DMS153 treated with DMSO at 0.1 percent for 48 hours (cell line): ENCODE measurements around the gene GTPBP1.

Experiments used
- DNase-seq: peaks from one replicate; lab custom pipeline; 2025; ENCODE audit not compliant: unreplicated experiment; lab: John Stamatoyannopoulos, UW

GTPBP1 gene

DNA sequence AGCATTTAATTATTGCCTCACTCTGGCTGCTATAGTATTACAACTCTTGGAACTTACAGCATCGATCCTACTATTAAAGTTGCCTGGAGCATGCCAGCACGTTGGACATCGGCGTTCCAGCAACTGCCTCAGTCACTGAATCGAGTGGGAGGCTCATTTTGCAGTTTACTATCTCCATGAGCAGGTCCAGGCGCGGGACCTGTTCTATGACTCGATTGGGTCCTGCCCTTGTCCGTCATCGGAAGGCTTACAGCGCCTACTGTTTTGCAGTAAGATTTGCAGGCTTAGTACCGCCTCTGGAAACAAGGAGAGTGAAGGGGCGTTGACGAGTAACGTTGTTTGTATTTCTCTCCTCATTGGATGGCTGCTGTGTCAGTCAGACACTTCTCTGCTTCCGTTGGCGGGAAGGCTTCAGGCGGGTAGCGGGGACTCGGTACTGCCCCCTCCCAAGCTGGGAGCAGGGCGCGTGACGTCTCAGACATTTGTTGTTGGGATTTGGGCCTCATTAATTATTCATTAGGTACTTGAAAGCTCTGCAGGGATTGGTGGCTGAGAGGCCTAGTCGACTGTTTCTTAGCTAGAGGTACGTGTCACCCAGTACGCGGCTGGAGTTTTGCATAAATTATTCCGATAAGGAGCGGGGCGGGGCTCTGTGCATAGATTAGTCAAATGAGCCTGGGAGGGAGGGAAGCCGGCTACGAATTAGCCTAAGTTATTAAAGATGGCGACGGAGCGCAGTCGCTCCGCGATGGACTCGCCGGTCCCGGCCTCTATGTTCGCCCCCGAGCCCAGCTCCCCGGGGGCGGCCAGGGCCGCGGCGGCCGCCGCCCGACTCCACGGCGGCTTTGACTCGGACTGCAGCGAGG is at the start of gene GTPBP1:
Gene GTPBP1 (plus strand): TSS at position 710 of the 866 bp plus-strand sequence. CDS start 12 bp downstream, at position 722.
- DNase-seq = peak; percentile 99

DNA sequence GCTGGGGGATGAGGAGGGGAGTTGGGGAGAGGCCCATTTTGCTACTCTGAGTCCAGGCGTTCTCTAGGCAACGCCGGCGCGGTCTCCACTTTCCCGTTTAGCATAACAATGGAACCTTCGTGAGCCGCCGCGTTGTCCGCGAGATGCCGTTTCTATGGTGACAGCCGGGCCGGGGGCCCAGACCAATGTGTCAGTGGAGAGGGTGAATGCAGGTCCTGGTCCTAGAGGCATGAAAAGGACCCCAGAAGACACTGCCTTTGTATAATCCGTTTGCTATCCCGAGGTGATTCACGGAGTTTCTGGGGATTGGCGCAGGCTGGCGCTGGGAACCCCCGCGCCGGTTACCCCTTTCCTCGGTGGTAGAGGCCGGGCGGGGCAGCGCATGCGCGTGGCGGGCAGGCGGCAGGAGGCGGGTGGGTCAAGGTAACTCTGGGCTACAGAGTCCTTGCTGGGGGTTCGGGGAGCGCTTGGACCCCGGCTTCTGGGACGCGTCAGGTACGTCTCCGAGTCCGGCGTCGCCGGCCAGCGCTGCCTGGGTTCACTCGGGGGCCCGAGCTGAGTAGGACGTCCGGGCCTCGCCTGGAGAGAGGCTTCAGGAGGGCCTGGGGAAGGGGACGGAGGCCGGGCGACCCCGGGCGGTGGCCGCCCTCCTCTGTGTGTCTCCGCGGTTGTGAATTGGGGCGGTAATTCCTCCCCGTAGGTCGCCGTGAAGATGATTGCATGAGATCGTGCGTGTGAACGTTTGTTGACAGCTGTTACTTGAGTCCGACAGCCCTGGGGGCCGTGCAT is 49.3 kb upstream of the GTPBP1 start, which contains the start of the genes CBY1 and FAM227A:
Gene CBY1 (plus strand): TSS at position 383 of the 789 bp plus-strand sequence. CDS start 11,417 bp downstream, outside the sequence.
Gene FAM227A (minus strand): TSS at position 137 of the 789 bp plus-strand sequence. CDS start 6,224 bp downstream, outside the sequence.
- DNase-seq = peak; percentile 75

DNA sequence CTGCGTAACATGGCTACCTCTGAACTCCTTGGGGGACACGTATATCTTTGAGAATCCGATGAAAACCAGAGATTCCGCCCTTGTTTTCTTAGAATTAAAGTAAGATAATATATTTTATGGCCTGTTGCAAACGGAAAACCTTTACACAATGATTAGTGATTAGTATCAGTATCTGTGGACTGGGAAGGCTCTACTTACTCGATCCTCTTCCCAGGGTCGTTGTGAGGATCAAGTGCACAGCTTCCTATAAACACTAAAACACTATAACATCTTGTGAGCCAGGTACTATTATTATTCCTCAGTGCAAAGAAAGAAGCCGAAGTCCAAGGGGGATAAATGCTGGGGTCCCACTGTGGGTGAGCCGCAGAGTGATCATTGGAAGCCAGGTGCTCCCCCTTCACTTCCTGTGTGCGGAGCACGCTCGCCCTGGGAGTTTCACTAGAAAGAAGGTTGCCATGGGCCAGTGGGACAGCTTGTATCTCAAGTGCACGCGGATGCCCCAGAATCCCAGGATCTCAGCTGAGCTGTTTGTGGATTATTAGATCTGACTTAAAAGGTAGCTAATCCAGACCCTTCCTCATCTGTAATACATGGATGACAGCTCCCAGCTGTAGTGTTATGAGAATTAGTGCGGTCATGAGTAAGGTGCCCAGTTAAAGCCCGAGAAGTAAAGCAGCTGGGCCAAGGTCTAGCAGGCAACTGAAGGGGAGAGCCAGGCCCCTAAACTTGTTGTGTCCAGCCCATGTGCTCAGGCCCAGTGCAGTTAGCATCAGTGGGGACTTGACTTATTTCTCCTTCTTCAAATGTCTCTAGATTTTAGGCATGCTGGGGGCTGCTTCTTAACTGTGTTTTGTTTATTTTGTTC is 48.5 kb upstream of the GTPBP1 start:
- peak; percentile 20 for DNase-seq

DNA sequence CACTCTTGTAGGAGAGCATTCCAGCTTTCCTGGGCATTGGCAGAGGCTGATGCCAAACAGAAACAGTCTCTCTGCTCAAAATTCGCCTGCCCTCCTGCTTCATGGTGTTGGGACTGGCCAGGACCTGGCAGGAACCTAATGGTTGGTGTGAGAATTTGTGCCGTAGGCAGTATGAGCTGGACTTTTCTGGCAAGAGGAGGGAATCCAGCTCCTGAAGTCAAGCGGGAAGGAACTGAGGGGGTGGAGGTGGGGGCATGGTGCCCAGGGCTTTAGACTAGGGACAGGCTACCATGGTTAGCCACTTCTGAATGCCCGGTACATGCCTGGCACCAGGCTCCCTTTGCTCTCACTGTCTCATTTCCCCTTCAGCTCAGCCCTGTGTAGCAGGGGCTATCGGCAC is 30.9 kb upstream of the GTPBP1 start:
- no peak for DNase-seq

DNA sequence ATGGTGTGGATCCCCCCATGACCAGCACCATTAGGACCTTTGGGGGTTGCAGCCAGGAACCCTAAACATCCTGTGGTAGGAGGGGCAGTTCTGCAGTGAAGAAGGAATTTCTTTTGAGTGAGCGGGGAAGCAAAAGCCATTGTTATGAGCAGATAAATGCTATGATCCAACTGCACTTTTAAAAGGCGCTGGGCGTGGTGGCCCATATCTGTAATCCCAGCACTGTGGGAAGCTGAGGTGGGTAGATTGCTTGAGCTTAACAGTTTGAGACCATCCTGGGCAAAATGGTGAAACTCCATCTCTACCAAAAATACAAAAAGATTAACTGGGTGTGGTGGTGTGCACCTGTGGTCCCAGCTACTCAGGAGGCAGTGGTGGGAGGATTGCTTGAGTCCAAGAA is 29.9 kb upstream of the GTPBP1 start:
- DNase-seq = no peak

DNA sequence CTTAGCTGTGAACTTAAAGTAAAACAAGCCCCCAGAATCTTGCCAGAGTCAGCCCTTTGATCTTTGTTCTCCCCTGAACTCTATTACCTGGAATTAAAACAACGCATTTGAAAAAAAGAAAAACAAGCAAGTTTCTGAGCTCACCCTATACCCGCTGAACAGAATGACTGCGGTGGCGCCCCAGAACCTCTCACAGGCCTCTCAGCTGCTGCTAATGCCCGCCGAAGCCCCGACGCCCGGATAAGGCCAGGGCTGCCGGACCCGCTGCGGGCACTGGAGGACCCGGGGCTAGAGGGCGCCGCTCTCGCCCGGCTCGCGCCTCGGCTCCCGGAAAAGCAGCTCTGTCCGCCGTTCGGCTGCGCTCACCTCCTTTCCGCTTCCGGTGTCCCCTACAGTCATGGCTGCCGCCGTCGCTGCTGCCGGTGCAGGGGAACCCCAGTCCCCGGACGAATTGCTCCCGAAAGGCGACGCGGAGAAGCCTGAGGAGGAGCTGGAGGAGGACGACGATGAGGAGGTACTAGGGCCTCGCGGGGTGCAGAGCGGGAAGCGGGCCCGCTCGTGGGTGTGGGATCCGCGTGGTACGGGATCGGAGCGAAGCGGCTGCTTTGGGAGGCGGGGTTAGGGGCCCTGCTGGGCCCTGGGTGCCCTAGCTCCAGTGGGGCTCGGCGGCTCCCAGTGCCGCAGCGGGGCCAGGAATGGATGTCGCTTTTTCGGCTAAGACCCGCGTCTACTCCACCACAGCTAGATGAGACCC is 24.0 kb upstream of the GTPBP1 start, which contains the start of gene TOMM22:
Gene TOMM22 (plus strand): TSS at position 376 of the 754 bp plus-strand sequence. CDS start 22 bp downstream, at position 398.
- peak; percentile 61 for DNase-seq

DNA sequence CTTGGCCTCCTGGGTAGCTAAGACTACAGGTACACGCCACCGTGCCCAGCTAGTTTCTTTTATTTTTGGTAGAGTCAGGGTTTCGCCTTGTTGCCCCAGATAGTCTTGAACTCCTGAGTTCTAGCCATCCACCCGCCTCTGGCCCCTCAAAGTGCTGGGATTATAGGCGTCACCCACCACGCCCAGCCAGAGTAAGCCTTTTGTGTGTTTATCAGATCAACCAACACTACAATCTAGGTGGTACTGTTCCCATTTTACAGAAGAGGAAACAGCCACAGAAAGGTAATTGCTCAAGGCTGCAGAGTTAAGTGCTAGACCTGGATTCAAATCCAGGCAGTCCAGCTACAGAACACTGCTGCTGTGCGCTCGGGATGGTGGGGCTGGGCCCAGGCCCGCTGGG is 20.8 kb upstream of the GTPBP1 start:
- no peak for DNase-seq

DNA sequence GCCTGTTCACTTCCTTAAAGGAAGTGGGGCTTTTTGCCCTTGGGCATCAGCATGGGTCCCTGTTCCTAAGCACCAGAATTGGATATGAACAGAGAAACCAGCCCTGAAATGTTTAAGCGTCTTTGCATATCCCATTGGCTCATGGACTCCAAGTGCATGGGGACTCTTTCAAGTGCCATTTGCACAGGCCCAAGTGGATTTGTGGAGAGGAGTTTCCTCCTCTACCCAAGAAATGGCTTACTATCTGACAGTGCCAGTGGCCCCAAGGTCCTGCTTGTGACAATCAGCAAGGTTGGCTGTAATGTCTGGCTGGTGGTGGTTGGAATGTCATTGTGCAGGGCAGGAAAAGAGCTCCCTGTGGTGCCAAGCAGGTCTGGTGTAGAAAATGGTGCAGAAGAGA is 20.0 kb upstream of the GTPBP1 start:
- DNase-seq = no peak

DNA sequence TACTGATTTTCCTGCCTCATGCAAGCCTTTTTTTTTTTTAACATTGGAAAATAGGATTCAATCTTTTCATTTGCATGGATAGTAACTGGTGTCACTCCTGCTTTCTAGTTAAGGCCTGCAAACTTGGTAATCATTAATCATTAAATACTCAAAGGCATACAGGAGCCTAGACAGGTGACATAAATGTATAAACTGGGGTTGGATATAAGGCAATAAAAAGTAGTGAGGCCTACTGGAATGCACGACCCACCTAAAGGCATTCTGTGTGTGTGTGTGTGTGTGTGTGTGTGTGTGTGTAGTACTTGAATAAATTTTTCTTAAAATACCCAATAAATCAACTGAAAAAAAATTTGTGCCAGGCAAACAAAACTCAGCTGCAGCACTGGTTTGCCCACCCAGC is 16.1 kb upstream of the GTPBP1 start:
- DNase-seq = no peak

DNA sequence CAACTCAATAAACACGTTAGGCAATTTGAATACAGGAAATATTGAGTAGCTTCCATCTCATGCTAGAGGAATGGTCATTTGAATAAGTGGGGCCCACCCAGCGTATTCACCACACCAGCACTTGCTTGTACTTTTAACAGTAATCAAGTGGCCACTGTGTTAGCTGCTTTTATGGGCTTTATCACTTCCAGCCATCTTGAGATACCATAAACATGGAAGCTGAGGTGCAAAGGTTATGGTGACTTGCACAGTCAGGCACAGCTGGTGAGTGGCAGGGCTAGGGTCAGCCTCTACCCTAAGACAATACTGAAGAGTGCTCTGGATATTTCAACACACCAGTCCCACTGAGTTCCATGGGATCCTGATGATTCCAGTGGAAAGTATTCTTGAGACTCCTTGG is 11.7 kb upstream of the GTPBP1 start:
- no peak for DNase-seq

DNA sequence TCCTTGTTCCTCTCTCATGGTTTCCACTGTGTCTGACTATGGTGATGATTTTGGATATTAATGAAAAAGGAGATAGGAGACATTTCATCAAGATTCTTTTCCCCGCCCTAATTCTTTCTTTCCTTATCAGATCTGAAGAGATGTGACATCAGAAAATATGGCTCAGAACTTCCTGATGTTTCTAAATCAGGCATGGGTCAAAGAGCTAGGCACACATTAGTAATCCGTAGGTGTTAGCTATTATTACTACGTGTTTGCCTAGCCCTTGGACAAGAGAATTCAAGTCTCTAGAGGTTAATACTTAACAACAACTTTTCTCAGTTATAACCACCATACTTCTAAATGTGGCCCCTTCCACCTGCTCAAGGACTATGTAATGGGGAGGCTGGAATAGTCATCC is 10.8 kb upstream of the GTPBP1 start:
- DNase-seq = no peak

DNA sequence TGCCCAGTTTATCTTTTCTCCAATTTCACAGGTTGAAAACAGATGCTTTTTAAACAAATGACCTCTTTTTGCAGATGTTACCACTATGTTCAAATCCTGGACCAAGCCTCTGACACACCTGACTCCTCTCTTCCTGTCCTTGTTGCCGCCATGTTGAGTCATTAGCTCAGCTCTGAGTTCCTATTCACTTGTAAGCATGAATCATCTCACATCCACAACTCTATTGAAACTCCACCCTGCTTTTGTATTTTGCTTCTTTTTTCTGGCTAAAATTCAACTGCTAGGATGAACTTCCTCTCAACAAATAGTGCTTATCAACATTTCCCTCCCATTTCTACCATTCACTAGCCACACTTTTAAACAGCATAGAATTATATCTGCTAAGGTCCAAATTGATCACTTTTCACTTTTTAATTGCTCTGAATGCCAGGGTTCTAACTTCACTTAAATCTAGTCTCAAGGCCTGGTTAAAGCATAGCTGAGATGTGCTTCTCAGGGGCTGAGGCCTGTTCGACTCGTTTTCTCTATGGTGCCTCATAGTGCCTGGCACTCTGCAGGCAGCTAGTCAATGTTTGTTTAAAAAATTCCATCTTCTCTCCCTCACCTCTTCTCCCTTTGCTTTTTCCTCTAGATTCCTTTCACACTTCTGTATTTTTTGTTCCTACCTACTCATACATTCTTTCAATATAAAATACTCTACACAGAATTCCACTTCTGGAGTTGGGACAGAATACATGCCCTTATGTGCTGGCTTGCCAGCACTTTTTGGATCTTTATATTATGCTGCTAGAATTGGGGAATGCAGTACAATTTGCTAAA is 8.9 kb upstream of the GTPBP1 start:
- DNase-seq = no peak

DNA sequence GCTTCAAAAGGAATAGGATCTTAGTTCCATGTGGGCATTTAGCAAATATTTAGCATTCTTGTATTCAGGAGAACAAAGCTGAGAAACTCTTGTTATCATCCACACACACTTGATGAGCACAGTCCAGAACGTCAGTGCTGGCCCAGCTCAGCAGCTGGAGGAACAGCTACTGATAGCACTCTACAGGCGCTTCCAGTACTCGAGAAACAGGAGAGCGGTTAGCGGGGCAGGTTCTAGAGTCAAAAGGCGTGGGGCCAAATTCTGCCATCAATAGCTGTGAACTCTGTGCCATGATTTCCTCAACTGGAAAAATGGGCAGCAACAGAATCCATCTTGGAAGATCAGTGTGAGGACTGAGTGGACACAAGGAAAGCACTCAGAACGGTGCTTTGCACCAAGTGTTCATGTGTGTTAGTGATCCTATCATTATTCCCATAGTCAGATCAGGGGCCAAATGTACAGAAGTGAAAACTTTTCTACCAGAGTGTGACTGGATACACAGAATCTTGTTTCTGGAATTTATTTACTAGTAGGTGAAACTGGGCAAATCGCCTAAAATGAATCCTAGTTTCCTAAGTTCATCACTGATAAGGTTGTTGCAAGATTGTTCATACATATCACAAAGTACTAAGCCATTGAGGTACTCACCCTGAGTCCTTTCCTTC is 8.2 kb upstream of the GTPBP1 start:
- no peak for DNase-seq

DNA sequence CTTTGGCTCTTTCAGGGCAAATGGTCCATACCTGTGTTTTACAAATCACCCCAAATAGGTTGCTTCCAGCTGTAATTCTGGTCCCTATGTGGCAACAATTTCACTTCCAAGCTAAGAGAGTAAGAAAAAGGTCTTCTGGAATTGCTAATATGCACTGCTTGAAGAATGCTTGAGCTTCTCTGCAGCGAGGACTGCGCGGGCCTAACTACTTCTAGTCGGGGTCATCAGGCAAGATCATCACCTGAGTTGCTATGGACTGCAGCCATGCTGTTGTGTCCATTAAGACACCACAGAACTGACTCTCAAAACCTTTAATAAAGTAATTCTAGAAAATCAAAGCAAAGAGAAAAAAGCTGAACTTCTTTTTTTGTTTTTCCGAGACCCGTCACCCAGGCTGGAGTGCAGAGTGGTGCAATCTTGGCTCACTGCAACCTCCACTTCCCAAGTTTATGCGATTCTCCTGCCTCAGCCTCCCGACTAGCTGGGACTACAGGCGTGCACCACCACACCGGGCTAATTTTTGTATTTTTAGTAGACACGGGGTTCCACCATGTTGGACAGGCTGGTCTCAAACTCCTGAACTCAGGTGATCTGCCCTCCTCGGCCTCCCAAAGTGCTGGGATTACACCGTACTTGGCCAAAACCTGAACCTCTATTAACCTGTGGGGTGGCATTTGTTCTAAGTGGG is 7.2 kb upstream of the GTPBP1 start:
- DNase-seq = no peak

DNA sequence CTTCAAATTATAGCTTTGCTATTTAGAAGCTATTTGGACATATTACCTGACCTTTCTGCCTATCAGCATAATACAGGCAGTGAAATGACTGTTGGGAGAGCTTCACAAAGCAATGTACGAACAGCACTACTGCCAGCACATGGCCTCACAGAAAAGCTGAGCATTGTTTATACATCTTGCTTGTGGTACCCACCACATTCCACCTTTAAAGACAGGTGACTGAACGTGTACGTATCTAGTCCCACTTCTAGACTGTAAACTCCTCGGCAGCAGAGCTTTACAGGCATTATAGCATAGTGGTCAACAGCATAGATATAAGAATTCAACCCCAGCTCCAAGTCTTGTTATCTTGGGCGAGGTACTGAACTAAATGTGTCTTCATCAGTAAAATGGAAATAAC is 6.6 kb upstream of the GTPBP1 start:
- DNase-seq = no peak

DNA sequence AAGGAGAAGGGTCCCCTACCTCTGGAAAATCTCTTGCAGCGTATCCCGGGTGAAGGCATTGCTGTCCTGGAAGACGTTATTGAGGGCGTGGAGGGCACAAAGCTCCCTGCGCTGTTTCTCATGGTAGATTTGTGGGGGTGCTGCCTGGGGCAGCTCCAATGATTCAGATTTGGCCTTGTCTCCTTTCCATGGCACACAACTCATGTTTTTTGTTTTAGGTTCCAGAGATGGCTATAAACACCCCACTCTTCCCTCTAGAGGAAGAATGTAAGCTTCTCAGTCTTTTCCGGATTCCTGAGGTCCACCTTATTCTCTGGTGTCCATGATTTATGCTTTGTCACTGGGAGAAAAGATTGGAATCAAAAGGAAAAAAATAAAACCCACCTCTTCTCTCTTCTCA is 6.0 kb upstream of the GTPBP1 start:
- DNase-seq = no peak

DNA sequence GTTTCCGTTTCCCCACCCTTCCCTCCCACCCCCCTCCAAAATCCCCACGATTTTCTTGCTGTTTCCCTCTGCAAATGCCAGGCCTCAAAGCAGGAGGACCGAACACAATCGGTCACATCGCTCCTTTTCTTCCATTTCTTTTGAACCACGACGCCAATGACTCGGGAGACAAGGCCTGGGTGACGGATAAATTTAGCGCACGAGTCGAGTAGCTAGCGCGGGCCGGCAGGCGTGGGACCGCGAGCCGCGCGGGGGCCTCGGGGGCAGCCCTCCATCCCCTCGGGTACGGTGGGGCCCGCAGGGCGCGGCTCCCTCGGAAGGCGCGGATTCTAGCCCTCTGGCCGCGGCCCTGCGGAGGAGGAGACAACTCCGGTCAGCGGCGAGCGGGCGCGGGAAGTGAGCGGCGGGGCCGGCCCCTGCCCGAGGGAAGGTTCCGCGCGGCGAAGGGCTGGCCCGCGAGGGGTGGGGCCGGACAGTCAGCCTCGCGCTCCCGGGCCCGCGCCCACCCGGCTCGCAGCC is 5.4 kb upstream of the GTPBP1 start:
- no peak for DNase-seq
